Neural cell (in vitro differentiated cells): ENCODE results near the gene FGD5. TPM values are rescaled to one million over a fixed set of nuclear protein-coding genes. Genes with fewer than 3 reads are reported as not detected.

ENCODE experiments used
- H2AFZ ChIP-seq: fragments of 200-600, 300-800 bp; sonication (generic), shearing (Covaris generic); 2 replicates; pipeline ENCODE4 v1.6.0; 2014; ENCODE audit warnings: low read depth, mild to moderate bottlenecking, antibody characterized with exemption, low read length, moderate library complexity
- H3F3A ChIP-seq: fragments of 200-600 bp; shearing (Covaris generic); 2 replicates; pipeline ENCODE4 v1.6.1; 2016; ENCODE audit warnings: mild to moderate bottlenecking, moderate library complexity, mixed read lengths, antibody characterized with exemption, low read length; ENCODE audit not compliant: insufficient read depth, poor library complexity, severe bottlenecking
- H3K27ac ChIP-seq: fragments of 200-600, 300-800 bp; sonication (generic), shearing (Covaris generic); 2 replicates; pipeline ENCODE4 v1.5.1; 2014; ENCODE audit warnings: mild to moderate bottlenecking, low read length, moderate library complexity
- H3K27me3 ChIP-seq: fragments of 300-800, 200-600 bp; sonication (generic), shearing (Covaris generic); 2 replicates; pipeline ENCODE4 v1.6.0; 2014; ENCODE audit warnings: mild to moderate bottlenecking, low read depth, low read length, moderate library complexity; ENCODE audit not compliant: insufficient read depth
- H3K36me3 ChIP-seq: fragments of 300-800, 200-600 bp; sonication (generic), shearing (Covaris generic); 2 replicates; pipeline ENCODE4 v1.5.1; 2014; ENCODE audit warnings: mild to moderate bottlenecking, antibody characterized with exemption, low read length, moderate library complexity; ENCODE audit not compliant: insufficient read depth
- H3K4me2 ChIP-seq: fragments of 300-800, 200-600 bp; sonication (generic), shearing (Covaris generic); 2 replicates; pipeline ENCODE4 v1.6.0; 2014; ENCODE audit warnings: mild to moderate bottlenecking, low read length
- H3K4me3 ChIP-seq: fragments of 300-800, 200-600 bp; sonication (generic), shearing (Covaris generic); 2 replicates; pipeline ENCODE4 v1.5.1; 2014; ENCODE audit warnings: mild to moderate bottlenecking, low read length, moderate library complexity
- H3K79me2 ChIP-seq: fragments of 200-600 bp; shearing (Covaris generic); replicated peaks from 2 replicates; pipeline ENCODE4 v1.6.0; 2014; ENCODE audit warnings: mild to moderate bottlenecking, low read length, moderate library complexity; ENCODE audit not compliant: insufficient read depth
- H3K9ac ChIP-seq: fragments of 300-800, 200-600 bp; sonication (generic), shearing (Covaris generic); 2 replicates; pipeline ENCODE4 v1.6.1; 2016; ENCODE audit warnings: mild to moderate bottlenecking, low read length, mixed read lengths
- H3K9me2 ChIP-seq: fragments of 200-600 bp; shearing (Covaris generic); 2 replicates; pipeline ENCODE4 v1.6.1; 2016; ENCODE audit warnings: mild to moderate bottlenecking, low read length, mixed read lengths; ENCODE audit not compliant: insufficient read depth
- H3K9me3 ChIP-seq: fragments of 200-600, 300-800 bp; sonication (generic), shearing (Covaris generic); 2 replicates; pipeline ENCODE4 v1.6.1; 2016; ENCODE audit warnings: mild to moderate bottlenecking, mixed run types, low read length, moderate library complexity, mixed read lengths
- H4K20me1 ChIP-seq: fragments of 200-600 bp; shearing (Covaris generic); 2 replicates; pipeline ENCODE4 v1.6.1; 2016; ENCODE audit warnings: mild to moderate bottlenecking, mixed run types; ENCODE audit not compliant: insufficient read depth
- CTCF ChIP-seq: fragments of 450-650 bp; IDR thresholded peaks from 2 replicates; pipeline ENCODE4 v1.5.1; 2014; ENCODE audit warnings: antibody characterized with exemption, mild to moderate bottlenecking, moderate library complexity; ENCODE audit not compliant: poor library complexity, severe bottlenecking
- EP300 ChIP-seq: fragments of 450-650 bp; conservative IDR thresholded peaks from 2 replicates; pipeline ENCODE4 v1.6.1; 2014; ENCODE audit warnings: antibody characterized with exemption, mild to moderate bottlenecking, moderate library complexity; ENCODE audit not compliant: poor library complexity, severe bottlenecking
- EZH2 ChIP-seq: fragments of 200-600, 300-800 bp; shearing (Covaris generic), sonication (generic); IDR thresholded peaks from 2 replicates; pipeline ENCODE4 v1.6.1; 2014; ENCODE audit warnings: antibody characterized with exemption, low read length, borderline replicate concordance, mild to moderate bottlenecking; ENCODE audit not compliant: insufficient read depth, poor library complexity, severe bottlenecking
- MXI1 ChIP-seq: fragments of 450-650 bp; conservative IDR thresholded peaks from 2 replicates; pipeline ENCODE4 v1.6.1; 2014; ENCODE audit warnings: antibody characterized with exemption, mild to moderate bottlenecking; ENCODE audit not compliant: poor library complexity, severe bottlenecking
- POLR2AphosphoS5 ChIP-seq: IDR thresholded peaks from 2 replicates; pipeline ENCODE4 v1.6.1; 2012
- RAD21 ChIP-seq: fragments of 450-650 bp; conservative IDR thresholded peaks from 2 replicates; pipeline ENCODE4 v1.6.1; 2014; ENCODE audit warnings: antibody characterized with exemption, mild to moderate bottlenecking, moderate library complexity
- REST ChIP-seq: IDR thresholded peaks from 2 replicates; pipeline ENCODE4 v1.6.1; 2012; ENCODE audit warnings: borderline replicate concordance
- SMC3 ChIP-seq: fragments of 450-650 bp; conservative IDR thresholded peaks from 2 replicates; pipeline ENCODE4 v1.6.1; 2014; ENCODE audit warnings: antibody characterized with exemption, mild to moderate bottlenecking, moderate library complexity; ENCODE audit not compliant: poor library complexity
- TAF1 ChIP-seq: IDR thresholded peaks from 2 replicates; pipeline ENCODE4 v1.6.1; 2012; ENCODE audit warnings: low read depth
- polyA plus RNA-seq: library from polyadenylated mRNA; depleted of rRNA; stranded (reverse); fragments of >200 nt; gene quantifications from 2 replicates; pipeline ENCODE4 v1.2.3, GENCODE V29; 2014

FGD5 gene
- polyA plus RNA-seq, 1 donor from 2014 or later = not detected

GRCh38 chr3:14819671-14820070 is 909 bp downstream of the FGD5 start:
- Histone ChIP-seq H3K4me2 (no peak overlapping the region), H3K9me2 (no peaks in the 10 kb centered on the region), H3F3A (no peaks in the 10 kb centered on the region), H4K20me1 (no peaks in the 10 kb centered on the region), H3K9ac (no peak overlapping the region), H3K27me3 (no peaks in the 10 kb centered on the region), H3K27ac (no peak overlapping the region), H2AFZ (no peak overlapping the region), H3K36me3 (no peaks in the 10 kb centered on the region), H3K9me3 (no peaks in the 10 kb centered on the region), H3K4me3 (no peak overlapping the region), H3K79me2 (no peaks in the 10 kb centered on the region)
- no peak for TF ChIP-seq TAF1
- no peak for TF ChIP-seq REST
- no peak for TF ChIP-seq SMC3
- TF ChIP-seq CTCF = no peak
- no peak for TF ChIP-seq RAD21
- TF ChIP-seq MXI1 = no peak
- TF ChIP-seq POLR2AphosphoS5 = no peak
- no peak for TF ChIP-seq EP300
- no peak for TF ChIP-seq EZH2

- Histone ChIP-seq H3K9ac (no peak overlapping the region), H2AFZ (no peak overlapping the region), H3K36me3 (no peaks in the 10 kb centered on the region), H3K79me2 (no peaks in the 10 kb centered on the region), H3K4me3 (no peak overlapping the region), H4K20me1 (no peaks in the 10 kb centered on the region), H3F3A (no peaks in the 10 kb centered on the region), H3K27ac (no peak overlapping the region), H3K9me2 (no peaks in the 10 kb centered on the region), H3K27me3 (no peaks in the 10 kb centered on the region), H3K4me2 (no peak overlapping the region), H3K9me3 (no peaks in the 10 kb centered on the region)
- TF ChIP-seq RAD21 = no peak
- TF ChIP-seq REST = no peak
- TF ChIP-seq EZH2 = no peak
- TF ChIP-seq MXI1 = no peak
Observed at GRCh38 chr3:14820156-14820555, 1.4 kb downstream of the FGD5 start.
